Measurements from ENCODE around the gene SLC4A4. TPM values are rescaled to one million over a fixed set of nuclear protein-coding genes. Genes with fewer than 3 reads are reported as not detected.

SLC4A4 gene
- total and polyA plus RNA-seq, 10 of the 15 experiments (the other 5 are each of a cell fraction or from before 2014, with no cell fraction given): 0.05 to 0.44 (median 0.18) TPM

DNA sequence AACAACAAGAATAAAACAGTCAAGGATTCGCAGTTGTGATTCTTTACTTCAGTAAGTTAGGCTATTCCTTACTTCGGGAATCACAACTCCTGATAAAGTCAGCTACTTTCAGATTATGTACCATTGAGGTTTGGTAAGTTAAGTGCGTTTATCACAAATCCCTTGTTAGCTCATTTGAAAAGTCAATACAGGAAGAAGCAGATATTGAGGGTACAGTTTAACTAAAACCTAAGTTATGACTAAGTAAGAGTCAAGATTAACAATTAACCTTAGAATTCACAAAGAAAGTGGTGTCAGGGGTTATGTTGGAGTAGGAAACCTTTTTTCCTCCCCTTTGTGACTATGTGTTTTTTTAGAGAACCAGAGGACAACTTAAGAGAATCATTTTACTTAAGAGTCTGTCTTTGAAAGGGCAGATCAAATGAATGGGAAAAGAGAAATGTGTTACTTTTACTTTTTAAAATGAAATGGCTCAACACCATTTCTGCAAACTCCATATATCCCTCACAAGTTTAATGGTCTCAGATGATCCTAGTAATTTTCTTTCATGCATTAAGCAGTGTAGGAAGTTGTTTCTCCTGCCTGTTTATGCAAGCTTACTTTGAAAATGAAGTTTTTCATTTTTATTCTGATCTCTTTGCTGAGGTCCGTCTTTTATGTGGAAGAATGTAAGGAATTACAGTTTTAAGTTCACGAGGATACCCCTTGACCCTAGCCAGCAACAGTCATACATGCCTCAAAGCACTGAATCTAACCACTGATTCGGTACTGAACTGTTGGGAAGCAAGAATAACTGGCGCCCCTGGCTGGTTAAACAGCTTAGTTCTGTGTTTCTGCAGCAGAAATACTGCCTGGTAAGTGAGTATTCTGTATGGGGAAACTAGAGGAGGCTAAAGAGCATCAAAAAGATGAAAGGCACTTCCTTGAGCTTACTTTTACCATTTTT is 211.7 kb downstream of the SLC4A4 start:
- H3K4me3 ChIP-seq: no peak overlapping the region
- no peak for TF ChIP-seq NR2F1 (conservative IDR thresholded peaks at IDR 0.05)
- TF ChIP-seq RAD21 (IDR thresholded peaks at IDR 0.05; ENCODE audit: insufficient read depth, low read depth, low read length): peak; percentile 8; the same call in 1 of the 2 replicates
- FAIRE-seq: no peak
- ChIA-PET RAD21 (ENCODE audit: unreplicated experiment) (no interaction called here), POLR2A (no interaction called here), SMC1A (ENCODE audit: uncharacterized antibody, unreplicated experiment) (interaction anchor here (0.7 to 1.2 kb wide), 4 partner anchors 59 to 366 kb away, joined by 3 read pairs; no protein-coding TSS in a partner anchor), CTCF (interaction anchor here (1.3 kb wide), 1 partner anchor 320 kb away, joined by 5 read pairs; no protein-coding TSS in a partner anchor)
- no peak overlapping the region for H3K27ac ChIP-seq (ENCODE audit: control insufficient read depth, insufficient read depth)
- intact Hi-C loops (cut with micrococcal nuclease; ENCODE audit: unreplicated experiment): loop anchor here (5.0 kb wide), 2 partner anchors 278 to 323 kb away; no protein-coding TSS in a partner anchor
- no peak overlapping the region for H2AFZ ChIP-seq (ENCODE audit: control insufficient read depth, low read depth, low read length)
- H3K4me1 ChIP-seq (ENCODE audit: control insufficient read depth, insufficient read depth, low read length): no peaks in the 10 kb centered on the region
- no peaks in the 10 kb centered on the region for H3K9me3 ChIP-seq (replicated peaks; ENCODE audit: control insufficient read depth, insufficient read depth, low read length)
- no peaks in the 10 kb centered on the region for H3K36me3 ChIP-seq (ENCODE audit: control insufficient read depth in 2 of 2, insufficient read depth in 2 of 2, low read length in 1 of 2)
- 0% methylated on average over 7 of the region's 7 CpGs for WGBS (ENCODE audit: insufficient coverage, insufficient replicate concordance, low lambda C conversion rate, missing lambda C conversion rate)
- H3K79me2 ChIP-seq (ENCODE audit: control insufficient read depth, insufficient read depth, low read length): no peaks in the 10 kb centered on the region
- BruUV-seq (replicated peaks): no TSS peak
- H4K20me1 ChIP-seq (ENCODE audit: control insufficient read depth, insufficient read depth): no peaks in the 10 kb centered on the region
- no peak for ATAC-seq
- H3K4me2 ChIP-seq (ENCODE audit: control insufficient read depth, insufficient read depth): no peak overlapping the region
- no peak overlapping the region for H3K9ac ChIP-seq (ENCODE audit: control insufficient read depth, insufficient read depth, low read length)
- in situ Hi-C loops (cut with MboI): no loop called here
- DNase-seq (ENCODE audit: low read depth, low spot score): no peak
- no peaks in the 10 kb centered on the region; a peak in 1 of 4 replicates for H3K27me3 ChIP-seq (replicated peaks in 1 of 2; ENCODE audit: control insufficient read depth in 2 of 2, insufficient read depth in 2 of 2, low read length in 1 of 2)

DNA sequence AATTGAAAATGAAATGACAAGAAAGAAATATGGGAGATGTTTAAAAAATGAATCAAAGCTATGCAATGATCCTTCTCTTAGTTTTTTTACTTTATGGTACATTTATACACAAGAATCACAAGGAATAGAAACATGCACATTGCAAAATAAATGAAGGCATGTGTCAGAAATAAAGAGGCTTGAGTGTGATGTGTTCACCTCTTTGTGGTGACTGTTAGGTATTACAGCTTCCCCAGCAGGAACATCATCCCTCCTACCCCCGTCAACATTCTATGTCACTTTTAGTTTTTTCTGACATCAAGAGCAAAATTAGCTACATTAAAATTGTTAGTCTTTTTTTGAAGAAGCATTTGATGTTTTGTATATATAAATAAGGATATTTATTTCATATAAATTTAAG is 214.8 kb downstream of the SLC4A4 start:
- no TSS peak for BruUV-seq (replicated peaks)
- Histone ChIP-seq H3K4me2 (ENCODE audit: control insufficient read depth, insufficient read depth) (no peak overlapping the region), H3K27me3 (replicated peaks in 1 of 2; ENCODE audit: control insufficient read depth in 2 of 2, insufficient read depth in 2 of 2, low read length in 1 of 2) (no peaks in the 10 kb centered on the region; a peak in 1 of 4 replicates), H3K4me3 (no peak overlapping the region), H4K20me1 (ENCODE audit: control insufficient read depth, insufficient read depth) (no peaks in the 10 kb centered on the region), H3K36me3 (ENCODE audit: control insufficient read depth in 2 of 2, insufficient read depth in 2 of 2, low read length in 1 of 2) (no peaks in the 10 kb centered on the region), H3K9ac (ENCODE audit: control insufficient read depth, insufficient read depth, low read length) (no peak overlapping the region), H3K79me2 (ENCODE audit: control insufficient read depth, insufficient read depth, low read length) (no peaks in the 10 kb centered on the region), H3K9me3 (replicated peaks; ENCODE audit: control insufficient read depth, insufficient read depth, low read length) (no peaks in the 10 kb centered on the region), H3K4me1 (ENCODE audit: control insufficient read depth, insufficient read depth, low read length) (no peaks in the 10 kb centered on the region), H3K27ac (ENCODE audit: control insufficient read depth, insufficient read depth) (no peak overlapping the region), H2AFZ (ENCODE audit: control insufficient read depth, low read depth, low read length) (no peak overlapping the region)
- SMC1A ChIA-PET (ENCODE audit: uncharacterized antibody, unreplicated experiment): interaction anchor here (1.3 to 1.4 kb wide), 2 partner anchors 283 to 370 kb away, joined by 5 to 6 read pairs; no protein-coding TSS in a partner anchor
- DNase-seq (ENCODE audit: low read depth, low spot score) (no peak), FAIRE-seq (no peak), ATAC-seq (peak; percentile 66)
- intact Hi-C loops (cut with micrococcal nuclease; ENCODE audit: unreplicated experiment) (loop anchor here (2.0 to 5.0 kb wide), 3 partner anchors 281 to 369 kb away; no protein-coding TSS in a partner anchor), in situ Hi-C loops (cut with MboI) (no loop called here)
- TF ChIP-seq SMC3 (IDR thresholded peaks at IDR 0.05; ENCODE audit: borderline replicate concordance, low read length) (peak; percentile 40; the same call in 1 of the 2 replicates), RAD21 (IDR thresholded peaks at IDR 0.05; ENCODE audit: insufficient read depth, low read depth, low read length) (peak; percentile 69), TBL1XR1 (IDR thresholded peaks at IDR 0.05; ENCODE audit: low read depth, low read length) (no peak)
- TF ChIP-seq, protein P1, sequence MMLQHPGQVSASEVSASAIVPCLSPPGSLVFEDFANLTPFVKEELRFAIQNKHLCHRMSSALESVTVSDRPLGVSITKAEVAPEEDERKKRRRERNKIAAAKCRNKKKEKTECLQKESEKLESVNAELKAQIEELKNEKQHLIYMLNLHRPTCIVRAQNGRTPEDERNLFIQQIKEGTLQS (IDR thresholded peaks at IDR 0.05; ENCODE audit: borderline replicate concordance, extremely low read depth, low read depth, low read length): no peak
- TF ChIP-seq, protein P2, sequence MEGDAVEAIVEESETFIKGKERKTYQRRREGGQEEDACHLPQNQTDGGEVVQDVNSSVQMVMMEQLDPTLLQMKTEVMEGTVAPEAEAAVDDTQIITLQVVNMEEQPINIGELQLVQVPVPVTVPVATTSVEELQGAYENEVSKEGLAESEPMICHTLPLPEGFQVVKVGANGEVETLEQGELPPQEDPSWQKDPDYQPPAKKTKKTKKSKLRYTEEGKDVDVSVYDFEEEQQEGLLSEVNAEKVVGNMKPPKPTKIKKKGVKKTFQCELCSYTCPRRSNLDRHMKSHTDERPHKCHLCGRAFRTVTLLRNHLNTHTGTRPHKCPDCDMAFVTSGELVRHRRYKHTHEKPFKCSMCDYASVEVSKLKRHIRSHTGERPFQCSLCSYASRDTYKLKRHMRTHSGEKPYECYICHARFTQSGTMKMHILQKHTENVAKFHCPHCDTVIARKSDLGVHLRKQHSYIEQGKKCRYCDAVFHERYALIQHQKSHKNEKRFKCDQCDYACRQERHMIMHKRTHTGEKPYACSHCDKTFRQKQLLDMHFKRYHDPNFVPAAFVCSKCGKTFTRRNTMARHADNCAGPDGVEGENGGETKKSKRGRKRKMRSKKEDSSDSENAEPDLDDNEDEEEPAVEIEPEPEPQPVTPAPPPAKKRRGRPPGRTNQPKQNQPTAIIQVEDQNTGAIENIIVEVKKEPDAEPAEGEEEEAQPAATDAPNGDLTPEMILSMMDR (IDR thresholded peaks at IDR 0.05 in 2 of 3, conservative IDR thresholded peaks at IDR 0.05 in 1 of 3; ENCODE audit: control insufficient read depth in 2 of 3, extremely low read depth in 1 of 3, insufficient read depth in 1 of 3, low read depth in 3 of 3, low read length in 3 of 3): peak in 2 of 3 experiments; percentile 37 to 39; a peak in 3 of 6 replicates
- POLR2A ChIA-PET: interaction anchor here (0.6 kb wide), 1 partner anchor 24 kb away, joined by 3 read pairs; no protein-coding TSS in a partner anchor
- CTCF ChIA-PET: interaction anchor here (0.6 to 1.5 kb wide), 12 partner anchors 20 to 905 kb away, joined by 3 to 6 read pairs (median 4); no protein-coding TSS in a partner anchor
- WGBS (ENCODE audit: insufficient coverage, insufficient replicate concordance, low lambda C conversion rate, missing lambda C conversion rate): 0% methylated on average over 1 of the region's 1 CpG
- RAD21 ChIA-PET (ENCODE audit: unreplicated experiment): interaction anchor here (0.6 to 1.4 kb wide), 2 partner anchors 369 to 993 kb away, joined by 3 to 6 read pairs; no protein-coding TSS in a partner anchor

Data from GM12878 (cell line).